HEK293 (cell line): ENCODE measurements around the gene POU2F2.

Experiments used
- BCL11B ChIP-seq: fragments of 450-650 bp; formaldehyde crosslinking; IDR thresholded peaks from 2 replicates; pipeline ENCODE4 v1.5.1; 2016; ENCODE audit warnings: low read depth, missing biosample characterization, missing genetic modification characterization
- FEZF1 ChIP-seq: fragments of 450-650 bp; formaldehyde crosslinking; IDR thresholded peaks from 2 replicates; pipeline ENCODE4 v1.5.1; 2016; ENCODE audit warnings: missing biosample characterization, missing genetic modification characterization
- HOXC10 ChIP-seq: sonication (generic); formaldehyde crosslinking; IDR thresholded peaks from 2 replicates; pipeline ENCODE4 v1.8.1; 2023; ENCODE audit warnings: mild to moderate bottlenecking, missing genetic modification reagents
- KLF10 ChIP-seq: fragments of 450-650 bp; IDR thresholded peaks from 2 replicates; pipeline ENCODE4 v1.5.1; 2018; ENCODE audit warnings: missing biosample characterization, mild to moderate bottlenecking, missing genetic modification characterization
- KLF9 ChIP-seq: fragments of 450-650 bp; formaldehyde crosslinking; IDR thresholded peaks from 2 replicates; pipeline ENCODE4 v1.5.1; 2016; ENCODE audit warnings: missing biosample characterization, missing genetic modification characterization, low read depth
- MYNN ChIP-seq: fragments of 450-650 bp; formaldehyde crosslinking; IDR thresholded peaks from 2 replicates; pipeline ENCODE4 v1.5.1; 2016; ENCODE audit warnings: missing biosample characterization, missing genetic modification characterization, borderline replicate concordance
- SCRT1 ChIP-seq: fragments of 450-650 bp; formaldehyde crosslinking; IDR thresholded peaks from 2 replicates; pipeline ENCODE4 v1.5.1; 2016; ENCODE audit warnings: missing biosample characterization, missing genetic modification characterization, borderline replicate concordance
- SP3 ChIP-seq: fragments of 450-650 bp; formaldehyde crosslinking; IDR thresholded peaks from 2 replicates; pipeline ENCODE4 v1.5.1; 2016; ENCODE audit warnings: missing biosample characterization, missing genetic modification characterization
- SP7 ChIP-seq: fragments of 450-650 bp; formaldehyde crosslinking; IDR thresholded peaks from 2 replicates; pipeline ENCODE4 v1.5.1; 2016; ENCODE audit warnings: missing biosample characterization, missing genetic modification characterization
- TRIM28 ChIP-seq: IDR thresholded peaks from 2 replicates; pipeline ENCODE4 v1.6.1; 2011; ENCODE audit warnings: low read length, control low read depth, borderline replicate concordance
- YY1 ChIP-seq: fragments of 450-650 bp; formaldehyde crosslinking; IDR thresholded peaks from 2 replicates; pipeline ENCODE4 v1.5.1; 2018; ENCODE audit warnings: missing biosample characterization, missing genetic modification characterization
- YY2 ChIP-seq: fragments of 450-650 bp; formaldehyde crosslinking; IDR thresholded peaks from 2 replicates; pipeline ENCODE4 v1.5.1; 2016; ENCODE audit warnings: missing biosample characterization, missing genetic modification characterization
- ZBTB20 ChIP-seq: fragments of 450-650 bp; formaldehyde crosslinking; IDR thresholded peaks from 2 replicates; pipeline ENCODE4 v1.5.1; 2016; ENCODE audit warnings: missing biosample characterization, missing genetic modification characterization
- ZBTB6 ChIP-seq: fragments of 450-650 bp; formaldehyde crosslinking; IDR thresholded peaks from 2 replicates; pipeline ENCODE4 v1.5.1; 2017; ENCODE audit warnings: missing biosample characterization, missing genetic modification characterization
- ZFP41 ChIP-seq: fragments of 450-650 bp; formaldehyde crosslinking; IDR thresholded peaks from 2 replicates; pipeline ENCODE4 v1.5.1; 2016; ENCODE audit warnings: missing biosample characterization, missing genetic modification characterization, borderline replicate concordance
- ZNF112 ChIP-seq: fragments of 450-650 bp; formaldehyde crosslinking; IDR thresholded peaks from 2 replicates; pipeline ENCODE4 v1.5.0; 2017; ENCODE audit warnings: missing biosample characterization, missing genetic modification characterization
- ZNF138 ChIP-seq: fragments of 450-650 bp; formaldehyde crosslinking; IDR thresholded peaks from 2 replicates; pipeline ENCODE4 v1.5.1; 2016; ENCODE audit warnings: missing biosample characterization, missing genetic modification characterization, borderline replicate concordance
- ZNF155 ChIP-seq: fragments of 450-650 bp; formaldehyde crosslinking; IDR thresholded peaks from 2 replicates; pipeline ENCODE4 v1.5.1; 2016; ENCODE audit warnings: missing biosample characterization, missing genetic modification characterization
- ZNF2 ChIP-seq: fragments of 450-650 bp; formaldehyde crosslinking; IDR thresholded peaks from 2 replicates; pipeline ENCODE4 v1.5.1; 2016; ENCODE audit warnings: missing biosample characterization, missing genetic modification characterization
- ZNF23 ChIP-seq: fragments of 450-650 bp; formaldehyde crosslinking; IDR thresholded peaks from 2 replicates; pipeline ENCODE4 v1.5.1; 2016; ENCODE audit warnings: missing biosample characterization, missing genetic modification characterization, borderline replicate concordance
- ZNF239 ChIP-seq: fragments of 450-650 bp; formaldehyde crosslinking; IDR thresholded peaks from 2 replicates; pipeline ENCODE4 v1.5.1; 2016; ENCODE audit warnings: missing biosample characterization, missing genetic modification characterization
- ZNF248 ChIP-seq: fragments of 450-650 bp; formaldehyde crosslinking; IDR thresholded peaks from 2 replicates; pipeline ENCODE4 v1.5.1; 2017; ENCODE audit warnings: missing biosample characterization, missing genetic modification characterization
- ZNF274 ChIP-seq, 2 experiments: fragments of 200-500 bp in 1 of 2; fragments of 450-650 bp in 1 of 2; sonication (Bioruptor generic) in 1 of 2; formaldehyde crosslinking in 1 of 2; IDR thresholded peaks; 2 replicates each; pipeline versions ENCODE4 v1.5.1 to v1.6.1; 2014 to 2016; ENCODE audit warnings: borderline replicate concordance in 1 of 2, inconsistent platforms in 1 of 2, low read length in 1 of 2, missing biosample characterization in 1 of 2, missing genetic modification characterization in 1 of 2
- ZNF311 ChIP-seq: fragments of 450-650 bp; formaldehyde crosslinking; IDR thresholded peaks from 2 replicates; pipeline ENCODE4 v1.5.1; 2017; ENCODE audit warnings: missing biosample characterization, missing genetic modification characterization, borderline replicate concordance
- ZNF366 ChIP-seq: fragments of 450-650 bp; formaldehyde crosslinking; conservative IDR thresholded peaks from 2 replicates; pipeline ENCODE4 v1.5.1; 2016; ENCODE audit warnings: missing biosample characterization, missing genetic modification characterization
- ZNF37A ChIP-seq: fragments of 450-650 bp; IDR thresholded peaks from 2 replicates; pipeline ENCODE4 v1.5.1; 2018; ENCODE audit warnings: missing biosample characterization, missing genetic modification characterization
- ZNF404 ChIP-seq: fragments of 450-650 bp; formaldehyde crosslinking; IDR thresholded peaks from 2 replicates; pipeline ENCODE4 v1.5.1; 2017; ENCODE audit warnings: missing biosample characterization, missing genetic modification characterization
- ZNF488 ChIP-seq: fragments of 450-650 bp; formaldehyde crosslinking; IDR thresholded peaks from 2 replicates; pipeline ENCODE4 v1.5.1; 2016; ENCODE audit warnings: missing biosample characterization, missing genetic modification characterization
- ZNF501 ChIP-seq: fragments of 450-650 bp; formaldehyde crosslinking; IDR thresholded peaks from 2 replicates; pipeline ENCODE4 v1.5.1; 2016; ENCODE audit warnings: missing biosample characterization, missing genetic modification characterization
- ZNF521 ChIP-seq: fragments of 450-650 bp; formaldehyde crosslinking; IDR thresholded peaks from 2 replicates; pipeline ENCODE4 v1.5.1; 2017; ENCODE audit warnings: missing biosample characterization, mild to moderate bottlenecking, missing genetic modification characterization
- ZNF560 ChIP-seq: fragments of 450-650 bp; formaldehyde crosslinking; IDR thresholded peaks from 2 replicates; pipeline ENCODE4 v1.5.1; 2017; ENCODE audit warnings: missing biosample characterization, missing genetic modification characterization, borderline replicate concordance
- ZNF600 ChIP-seq: fragments of 450-650 bp; formaldehyde crosslinking; IDR thresholded peaks from 2 replicates; pipeline ENCODE4 v1.5.1; 2016; ENCODE audit warnings: missing biosample characterization, missing genetic modification characterization
- ZNF639 ChIP-seq: fragments of 450-650 bp; formaldehyde crosslinking; IDR thresholded peaks from 2 replicates; pipeline ENCODE4 v1.5.1; 2016; ENCODE audit warnings: missing biosample characterization, missing genetic modification characterization
- ZNF658 ChIP-seq: fragments of 450-650 bp; formaldehyde crosslinking; IDR thresholded peaks from 2 replicates; pipeline ENCODE4; 2016; ENCODE audit warnings: missing biosample characterization, missing genetic modification characterization
- ZNF670 ChIP-seq: fragments of 450-650 bp; formaldehyde crosslinking; IDR thresholded peaks from 2 replicates; pipeline ENCODE4 v1.5.1; 2016; ENCODE audit warnings: missing biosample characterization, missing genetic modification characterization, low read depth
- ZNF76 ChIP-seq: fragments of 450-650 bp; formaldehyde crosslinking; IDR thresholded peaks from 2 replicates; pipeline ENCODE4; 2016; ENCODE audit warnings: low read depth, missing biosample characterization, missing genetic modification characterization, borderline replicate concordance
- ZNF776 ChIP-seq: fragments of 450-650 bp; formaldehyde crosslinking; IDR thresholded peaks from 2 replicates; pipeline ENCODE4 v1.5.0; 2017; ENCODE audit warnings: missing biosample characterization, missing genetic modification characterization, borderline replicate concordance
- ZSCAN16 ChIP-seq: fragments of 450-650 bp; formaldehyde crosslinking; IDR thresholded peaks from 2 replicates; pipeline ENCODE4 v1.5.1; 2016; ENCODE audit warnings: missing biosample characterization, missing genetic modification characterization
- TF ChIP-seq, protein P1 (sequence below): fragments of 450-650 bp; formaldehyde crosslinking; optimal IDR thresholded peaks from 2 replicates; pipeline ENCODE3; 2016; ENCODE audit warnings: missing biosample characterization, mild to moderate bottlenecking, missing genetic modification characterization

Gene POU2F2

GRCh38 chr19:42132851-42133528, 744 bp upstream of the POU2F2 start (continued):
- TF ChIP-seq ZNF658 (tag by site-specific recombination), result no peak
- no peak for TF ChIP-seq ZNF138 (tag by site-specific recombination)
- no peak for TF ChIP-seq ZNF521 (tag by site-specific recombination)
- no peak for TF ChIP-seq ZNF112 (tag by site-specific recombination)
- no peak for TF ChIP-seq ZNF776 (tag by site-specific recombination)
- TF ChIP-seq SP3 (tag by site-specific recombination), result peak; percentile 84
- peak; percentile 53; the same call in 1 of the 2 replicates for TF ChIP-seq SP7
- TF ChIP-seq ZNF366 (tag by site-specific recombination), result no peak
- no peak; the same call in 1 of the 2 replicates for TF ChIP-seq BCL11B (tag by site-specific recombination)
- no peak for TF ChIP-seq SCRT1 (tag by site-specific recombination)
- no peak for TF ChIP-seq ZNF600 (tag by site-specific recombination)
- no peak for TF ChIP-seq FEZF1 (tag by site-specific recombination)
- TF ChIP-seq KLF9 (tag by site-specific recombination), result peak; percentile 94
- TF ChIP-seq YY1 (tag by site-specific recombination), result no peak
- TF ChIP-seq MYNN (tag by site-specific recombination), result no peak
- no peak for TF ChIP-seq HOXC10
- TF ChIP-seq ZBTB6 (tag by site-specific recombination), result no peak
- no peak for TF ChIP-seq ZNF274 (IDR thresholded peaks at IDR 0.05; ENCODE audit: low read length)
- no peak for TF ChIP-seq ZNF274 (tag by site-specific recombination; IDR thresholded peaks at IDR 0.05; ENCODE audit: borderline replicate concordance)
- TF ChIP-seq ZNF501 (tag by site-specific recombination), result no peak
- no peak for TF ChIP-seq ZNF311 (tag by site-specific recombination)
- TF ChIP-seq ZNF37A (tag by site-specific recombination), result no peak
- TF ChIP-seq TRIM28, result no peak
- no peak for TF ChIP-seq ZNF404 (tag by site-specific recombination)
- TF ChIP-seq, protein P1, sequence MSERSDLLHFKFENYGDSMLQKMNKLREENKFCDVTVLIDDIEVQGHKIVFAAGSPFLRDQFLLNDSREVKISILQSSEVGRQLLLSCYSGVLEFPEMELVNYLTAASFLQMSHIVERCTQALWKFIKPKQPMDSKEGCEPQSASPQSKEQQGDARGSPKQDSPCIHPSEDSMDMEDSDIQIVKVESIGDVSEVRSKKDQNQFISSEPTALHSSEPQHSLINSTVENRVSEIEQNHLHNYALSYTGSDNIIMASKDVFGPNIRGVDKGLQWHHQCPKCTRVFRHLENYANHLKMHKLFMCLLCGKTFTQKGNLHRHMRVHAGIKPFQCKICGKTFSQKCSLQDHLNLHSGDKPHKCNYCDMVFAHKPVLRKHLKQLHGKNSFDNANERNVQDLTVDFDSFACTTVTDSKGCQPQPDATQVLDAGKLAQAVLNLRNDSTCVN, result peak; percentile 44
- TF ChIP-seq ZNF23, result no peak
- no peak for TF ChIP-seq ZSCAN16 (tag by site-specific recombination)
- TF ChIP-seq ZBTB20, result no peak
- 0 out of 2 replicates have a peak, but pooled peaks have one; percentile 41 for TF ChIP-seq ZNF2 (tag by site-specific recombination)
- TF ChIP-seq ZNF76 (tag by site-specific recombination), result peak; percentile 58; the same call in 1 of the 2 replicates
- TF ChIP-seq YY2 (tag by site-specific recombination), result peak; percentile 15; the same call in 1 of the 2 replicates
- no peak for TF ChIP-seq ZNF488
- TF ChIP-seq ZNF239 (tag by site-specific recombination), result no peak
- TF ChIP-seq ZNF639 (tag by site-specific recombination), result no peak
- no peak for TF ChIP-seq ZNF560 (tag by site-specific recombination)
- no peak for TF ChIP-seq KLF10 (tag by site-specific recombination)
- TF ChIP-seq ZNF155 (tag by site-specific recombination), result no peak
- TF ChIP-seq ZNF670 (tag by site-specific recombination), result no peak
- no peak for TF ChIP-seq ZNF248
- TF ChIP-seq ZFP41 (tag by site-specific recombination), result no peak
